Lower lobe of right lung (tissue), 2 donors: Measurements from ENCODE around the gene PRADC1. TPM values are rescaled to one million over a fixed set of nuclear protein-coding genes. Genes with fewer than 3 reads are reported as not detected.

ENCODE experiments used
- ATAC-seq, 2 donors: fragments of 200-7000 bp; cut with Tn5 transposase; one replicate each; pipeline ENCODE4 v1.9.1; 2020 to 2022; ENCODE audit warnings: mild to moderate bottlenecking in 2 of 2, moderate library complexity in 2 of 2
- DNase-seq: peaks from one replicate; pipeline ENCODE4 v3.0.0-alpha.2; 2020
- H3K27ac ChIP-seq: fragments of 200-600 bp; one replicate; pipeline ENCODE4 v1.8.0; 2022
- H3K27me3 ChIP-seq: fragments of 200-600 bp; one replicate; pipeline ENCODE4 v1.8.0; 2022; ENCODE audit warnings: low read depth
- H3K36me3 ChIP-seq: fragments of 200-600 bp; one replicate; pipeline ENCODE4 v1.8.0; 2022; ENCODE audit warnings: mild to moderate bottlenecking
- H3K4me1 ChIP-seq: fragments of 200-600 bp; one replicate; pipeline ENCODE4 v1.8.0; 2022
- H3K4me3 ChIP-seq: fragments of 200-600 bp; one replicate; pipeline ENCODE4 v1.8.0; 2022; ENCODE audit warnings: mild to moderate bottlenecking
- H3K9me3 ChIP-seq: fragments of 200-600 bp; one replicate; pipeline ENCODE4 v1.8.0; 2022
- CTCF ChIP-seq: fragments of 200-600 bp; IDR thresholded peaks from one replicate; pipeline ENCODE4 v1.8.0; 2022; ENCODE audit warnings: antibody characterized with exemption, mild to moderate bottlenecking
- intact Hi-C: fragments of 100-400 bp; cut with DNase I; formaldehyde crosslinking; loops from one replicate; pipeline ENCODE4 v1.11.0; 2022
- total RNA-seq: library from RNA; stranded (reverse); fragmentation: NEBNext Ultra II Directional; extraction: Animal tissue kit (Norgen Biotek cat#: 25700); gene quantifications from one replicate; pipeline ENCODE4 v1.2.1, GENCODE V29; 2021
- donor health status: DM: no; HTN: yes; CAD: no; lungs with severe emphysema.

PRADC1 gene
- total RNA-seq, 1 donor from 2014 or later, result 14.8 TPM

- TF ChIP-seq CTCF, result no peak
- Histone ChIP-seq H3K4me3 (no peak overlapping the region), H3K27me3 (no peaks in the 10 kb centered on the region), H3K36me3 (peaks cover 43% of the 10 kb centered on the region), H3K9me3 (no peaks in the 10 kb centered on the region), H3K4me1 (peaks cover 13% of the 10 kb centered on the region), H3K27ac (no peak overlapping the region)
- no peak for DNase-seq
- intact Hi-C loops, result no loop called here
- no peak for ATAC-seq
Observed at GRCh38 chr2:73218298-73218697, 14.7 kb downstream of the PRADC1 start.

- intact Hi-C loops, result no loop called here
- H3K27ac ChIP-seq, result no peak overlapping the region
- no peak overlapping the region for H3K4me3 ChIP-seq
- no peak for TF ChIP-seq CTCF
- DNase-seq (no peak), ATAC-seq (no peak)
- peaks cover 38% of the 10 kb centered on the region for H3K36me3 ChIP-seq
- no peaks in the 10 kb centered on the region for H3K27me3 ChIP-seq
- H3K4me1 ChIP-seq, result peaks cover 14% of the 10 kb centered on the region
- no peaks in the 10 kb centered on the region for H3K9me3 ChIP-seq
Observed at GRCh38 chr2:73217826-73218225, 15.2 kb downstream of the PRADC1 start.

- intact Hi-C loops, result no loop called here
- no peak for TF ChIP-seq CTCF
- DNase-seq, result no peak
Observed at GRCh38 chr2:73217160-73217559, 15.9 kb downstream of the PRADC1 start.

GRCh38 chr2:73215254-73215653, 17.8 kb downstream of the PRADC1 start:
- H3K27ac ChIP-seq, result no peak overlapping the region
- no peaks in the 10 kb centered on the region for H3K9me3 ChIP-seq
- intact Hi-C loops, result no loop called here
- no peak for TF ChIP-seq CTCF
- H3K36me3 ChIP-seq, result peaks cover 15% of the 10 kb centered on the region
- H3K27me3 ChIP-seq, result no peaks in the 10 kb centered on the region
- H3K4me1 ChIP-seq, result peaks cover 19% of the 10 kb centered on the region
- DNase-seq (no peak), ATAC-seq (no peak)
- H3K4me3 ChIP-seq, result peak overlapping the region; percentile 93

More at GRCh38 chr2:73217160-73217559, 15.9 kb downstream of the PRADC1 start:
- no peaks in the 10 kb centered on the region for H3K27me3 ChIP-seq
- no peak for ATAC-seq
- no peak overlapping the region for H3K4me3 ChIP-seq
- H3K4me1 ChIP-seq, result peaks cover 19% of the 10 kb centered on the region
- H3K9me3 ChIP-seq, result no peaks in the 10 kb centered on the region
- H3K27ac ChIP-seq, result no peak overlapping the region
- H3K36me3 ChIP-seq, result peaks cover 32% of the 10 kb centered on the region

- Histone ChIP-seq H3K4me1 (peaks cover 19% of the 10 kb centered on the region), H3K27ac (peak within 1 kb of the TSS; percentile 80), H3K36me3 (peaks cover 6% of the 10 kb centered on the region), H3K27me3 (no peaks in the 10 kb centered on the region), H3K9me3 (no peaks in the 10 kb centered on the region), H3K4me3 (peak within 1 kb of the TSS; percentile 93)
- peak; percentile 91 for DNase-seq
- no peak for TF ChIP-seq CTCF
- ATAC-seq, result peak; percentile 95 to 98
- intact Hi-C loops, result no loop called here
Observed at GRCh38 chr2:73214120-73215035, 18.7 kb downstream of the PRADC1 start, which contains the start of gene SMYD5. Gene SMYD5 (plus strand): TSS chr2:73214245. CDS start chr2:73214267, 22 bp downstream.
